ENCODE results near the gene SLC25A6. TPM values are rescaled to one million over a fixed set of nuclear protein-coding genes. Genes with fewer than 3 reads are reported as not detected.
A peak's percentile ranks its signal among the peaks of the same experiment; 100 is the strongest.

The SLC25A6 gene
- total and polyA plus RNA-seq, 9 of the 15 experiments (the other 6 are each of a cell fraction or from before 2014, with no cell fraction given), result 24.6 to 330 (median 129) TPM

DNA sequence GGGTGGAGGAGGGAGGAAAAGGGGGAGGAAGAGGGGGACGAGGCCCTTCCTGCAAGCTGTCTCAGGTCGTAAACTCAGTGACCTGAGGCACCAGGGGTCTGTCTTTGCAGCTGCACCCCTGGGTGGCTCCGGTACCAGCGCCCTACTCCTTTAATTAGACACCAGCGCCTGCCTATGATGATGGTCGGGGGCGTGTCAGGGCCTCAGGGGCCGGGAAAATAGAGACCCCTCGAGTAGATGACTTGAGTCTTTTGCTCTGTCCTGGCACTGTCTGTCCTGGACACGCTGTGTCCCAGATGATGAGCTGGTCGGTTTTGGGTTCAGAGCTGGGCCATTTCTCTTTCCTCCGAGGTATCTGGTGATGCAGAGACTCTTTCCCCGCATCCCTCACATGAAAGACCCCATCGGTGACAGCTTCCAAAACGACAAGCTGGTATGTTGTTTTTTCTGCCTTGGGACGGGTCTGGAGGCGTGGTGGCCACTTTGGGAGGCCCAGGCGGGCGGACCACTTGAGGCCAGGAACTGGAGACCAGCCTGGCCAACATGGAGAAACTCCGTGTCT lies 11.2 kb downstream of the SLC25A6 start:
- CTCF ChIA-PET (ENCODE audit: low intra/inter-chr PET ratio), result no interaction called here

DNA sequence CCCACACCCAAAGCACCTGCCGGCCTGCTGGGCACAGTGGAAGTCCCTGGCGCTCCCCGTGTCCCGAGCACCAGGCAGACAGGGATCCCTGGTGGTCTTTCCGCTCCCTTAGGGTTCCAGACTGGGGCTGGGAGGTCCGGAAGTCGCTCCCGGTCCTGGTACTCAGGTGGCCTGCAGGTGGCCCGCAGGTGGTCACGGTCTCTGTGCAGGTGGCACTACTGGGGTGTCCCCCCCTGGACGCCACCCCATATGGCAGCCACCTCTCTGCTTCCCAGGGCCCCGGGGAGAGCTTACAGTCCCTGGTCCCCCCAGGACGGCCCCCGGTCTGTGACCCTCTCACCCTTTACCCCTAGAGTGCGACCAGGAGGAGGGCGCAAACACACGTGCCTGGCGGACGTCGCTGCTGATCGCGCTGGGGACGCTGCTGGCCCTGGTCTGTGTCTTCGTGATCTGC lies 13.6 kb downstream of the SLC25A6 start:
- WGBS (ENCODE audit: insufficient coverage, low coverage, missing lambda C conversion rate), result 49% methylated on average over 12 of the region's 24 CpGs
- TF ChIP-seq POLR2G (IDR thresholded peaks at IDR 0.05; ENCODE audit: low read depth, low read length), result peak; percentile 61
- TF ChIP-seq TARDBP (IDR thresholded peaks at IDR 0.05), result no peak
- no peaks in the 10 kb centered on the region for H3K9me3 ChIP-seq (replicated peaks; ENCODE audit: control insufficient read depth, insufficient read depth, low read depth, low read length)
- no peaks in the 10 kb centered on the region for H3K27me3 ChIP-seq (ENCODE audit: control insufficient read depth in 2 of 2, insufficient read depth in 2 of 2, low read length in 2 of 2)
- H3K9ac ChIP-seq (ENCODE audit: insufficient read depth in 1 of 2, low read depth in 2 of 2, low read length in 2 of 2), result no peak overlapping the region
- H3K27ac ChIP-seq (ENCODE audit: extremely low read depth, low read depth, low read length), result no peak overlapping the region
- H3K79me2 ChIP-seq (ENCODE audit: control insufficient read depth, insufficient read depth, low read length), result no peaks in the 10 kb centered on the region
- intact Hi-C loops (cut with micrococcal nuclease), result no loop called here
- no TSS peak for BruUV-seq (replicated peaks)
- ChIA-PET POLR2A (no interaction called here), CTCF (ENCODE audit: low intra/inter-chr PET ratio) (no interaction called here)
- in situ Hi-C loops (cut with MboI), result no loop called here
- H3K9me1 ChIP-seq (ENCODE audit: control insufficient read depth, insufficient read depth, low read length), result no peaks in the 10 kb centered on the region
- no peak overlapping the region for H3K4me2 ChIP-seq (ENCODE audit: insufficient read depth, low read length)
- peaks cover 5 to 15% of the 10 kb centered on the region in 2 experiments; a peak in 3 of 5 replicates for H3K4me1 ChIP-seq (replicated peaks in 1 of 2; ENCODE audit: control insufficient read depth in 2 of 2, insufficient read depth in 2 of 2, low read length in 2 of 2)
- DNase-seq (ENCODE audit: extremely low read depth in 1 of 4, low spot score in 3 of 4) (peak in 1 of 4 experiments; percentile 7), FAIRE-seq (no peak), ATAC-seq (no peak)
- no peak overlapping the region for H3K4me3 ChIP-seq
- no peaks in the 10 kb centered on the region for H3K36me3 ChIP-seq (ENCODE audit: control insufficient read depth, insufficient read depth, low read length)
- H2AFZ ChIP-seq (ENCODE audit: low read depth, low read length), result no peak overlapping the region
- H4K20me1 ChIP-seq (replicated peaks; ENCODE audit: control insufficient read depth, insufficient read depth, low read length), result no peaks in the 10 kb centered on the region

More for the DNA sequence above, 11.2 kb downstream of the SLC25A6 start:
- H3K4me2 ChIP-seq (ENCODE audit: insufficient read depth, low read length), result no peak overlapping the region
- in situ Hi-C loops (cut with MboI), result no loop called here
- H3K27me3 ChIP-seq (ENCODE audit: control insufficient read depth in 2 of 2, insufficient read depth in 2 of 2, low read length in 2 of 2), result no peaks in the 10 kb centered on the region
- TF ChIP-seq CREBBP (IDR thresholded peaks at IDR 0.05; ENCODE audit: low read depth, low read length), result no peak
- peak; percentile 76; the same call in 1 of the 2 replicates for TF ChIP-seq POLR2G (IDR thresholded peaks at IDR 0.05; ENCODE audit: low read depth, low read length)
- peaks cover 13% of the 10 kb centered on the region for H3K36me3 ChIP-seq (ENCODE audit: control insufficient read depth, insufficient read depth, low read length)
- WGBS (ENCODE audit: insufficient coverage, low coverage, missing lambda C conversion rate), result 14% methylated on average over 9 of the region's 20 CpGs
- POLR2A ChIA-PET, result no interaction called here
- 0 out of 2 replicates have a peak, but pooled peaks cover 4% of the 10 kb centered on the region for H4K20me1 ChIP-seq (replicated peaks; ENCODE audit: control insufficient read depth, insufficient read depth, low read length)
- no peaks in the 10 kb centered on the region for H3K9me3 ChIP-seq (replicated peaks; ENCODE audit: control insufficient read depth, insufficient read depth, low read depth, low read length)
- FAIRE-seq (no peak), ATAC-seq (no peak), DNase-seq (ENCODE audit: extremely low read depth in 1 of 4, low spot score in 3 of 4) (peak in 1 of 4 experiments; percentile 16)
- H3K9ac ChIP-seq (ENCODE audit: insufficient read depth in 1 of 2, low read depth in 2 of 2, low read length in 2 of 2), result no peak overlapping the region
- BruUV-seq (replicated peaks), result no TSS peak
- no peaks in the 10 kb centered on the region for H3K9me1 ChIP-seq (ENCODE audit: control insufficient read depth, insufficient read depth, low read length)
- no peaks in the 10 kb centered on the region for H3K79me2 ChIP-seq (ENCODE audit: control insufficient read depth, insufficient read depth, low read length)
- H3K4me3 ChIP-seq, result no peak overlapping the region
- peaks cover 7 to 26% of the 10 kb centered on the region in 2 experiments; a peak in 3 of 5 replicates for H3K4me1 ChIP-seq (replicated peaks in 1 of 2; ENCODE audit: control insufficient read depth in 2 of 2, insufficient read depth in 2 of 2, low read length in 2 of 2)
- intact Hi-C loops (cut with micrococcal nuclease), result no loop called here
- H3K27ac ChIP-seq (ENCODE audit: extremely low read depth, low read depth, low read length), result no peak overlapping the region
- no peak overlapping the region for H2AFZ ChIP-seq (ENCODE audit: low read depth, low read length)

Data from K562 (cell line).